Neural crest cell (in vitro differentiated cells): Measurements from ENCODE around the gene ITGAE. TPM values are rescaled to one million over a fixed set of nuclear protein-coding genes. Genes with fewer than 3 reads are reported as not detected.

Source experiments
- DNase-seq: peaks from one replicate; pipeline ENCODE4 v3.0.0; 2021; ENCODE audit warnings: low read depth, mixed read lengths, low spot score
- H3K27ac Mint-ChIP-seq: one replicate; pipeline ENCODE4 v1.8.0; 2021; ENCODE audit warnings: mild to moderate bottlenecking, mixed read lengths; ENCODE audit not compliant: unreplicated experiment
- H3K27me3 Mint-ChIP-seq: 2 replicates; pipeline ENCODE4 v1.8.0; 2021; ENCODE audit warnings: low read depth, mild to moderate bottlenecking, mixed read lengths
- H3K36me3 Mint-ChIP-seq: 2 replicates; pipeline ENCODE4 v1.8.0; 2021; ENCODE audit warnings: low read depth, mild to moderate bottlenecking, mixed read lengths
- H3K4me1 Mint-ChIP-seq: 2 replicates; pipeline ENCODE4 v1.8.0; 2021; ENCODE audit warnings: mixed read lengths
- H3K4me3 Mint-ChIP-seq: one replicate; pipeline ENCODE4 v1.8.0; 2021; ENCODE audit warnings: mild to moderate bottlenecking, mixed read lengths
- H3K9me3 Mint-ChIP-seq: 2 replicates; pipeline ENCODE4 v1.8.0; 2021; ENCODE audit warnings: mixed read lengths
- CTCF ChIP-seq: fragments of 200-600 bp; sonication (generic); conservative IDR thresholded peaks from 2 replicates; pipeline ENCODE4 v1.5.0; 2021; ENCODE audit warnings: antibody characterized with exemption, mild to moderate bottlenecking
- total RNA-seq: library from RNA; stranded (reverse); gene quantifications from 2 replicates; pipeline ENCODE4 v1.2.1, GENCODE V29; 2021

The ITGAE gene
- total RNA-seq, 1 donor from 2014 or later = 43.1 TPM

- H3K9me3 Mint-ChIP-seq = no peaks in the 10 kb centered on the region
- H3K4me1 Mint-ChIP-seq = no peaks in the 10 kb centered on the region
- no peak overlapping the region for H3K4me3 Mint-ChIP-seq
- no peak overlapping the region for H3K27ac Mint-ChIP-seq
- peaks cover 6% of the 10 kb centered on the region for H3K27me3 Mint-ChIP-seq
- DNase-seq = no peak
- H3K36me3 Mint-ChIP-seq = no peaks in the 10 kb centered on the region
- TF ChIP-seq CTCF = no peak
Observed at GRCh38 chr17:3754066-3754457, 46.9 kb downstream of the ITGAE start.

GRCh38 chr17:3753624-3754023 is 47.4 kb downstream of the ITGAE start:
- Mint-ChIP-seq H3K4me3 (no peak overlapping the region), H3K27me3 (peaks cover 6% of the 10 kb centered on the region), H3K36me3 (no peaks in the 10 kb centered on the region), H3K27ac (no peak overlapping the region), H3K9me3 (no peaks in the 10 kb centered on the region), H3K4me1 (no peaks in the 10 kb centered on the region)
- no peak for TF ChIP-seq CTCF
- no peak for DNase-seq

GRCh38 chr17:3751836-3752235 is 49.2 kb downstream of the ITGAE start:
- no peak overlapping the region for H3K27ac Mint-ChIP-seq

GRCh38 chr17:3750926-3751325 is 50.1 kb downstream of the ITGAE start:
- Mint-ChIP-seq H3K27ac (no peak overlapping the region), H3K36me3 (no peaks in the 10 kb centered on the region), H3K27me3 (peaks cover 6% of the 10 kb centered on the region), H3K9me3 (no peaks in the 10 kb centered on the region), H3K4me1 (no peaks in the 10 kb centered on the region), H3K4me3 (no peak overlapping the region)
- no peak for TF ChIP-seq CTCF
- no peak for DNase-seq

More at GRCh38 chr17:3751836-3752235, 49.2 kb downstream of the ITGAE start:
- peaks cover 6% of the 10 kb centered on the region for H3K27me3 Mint-ChIP-seq
- H3K4me1 Mint-ChIP-seq = no peaks in the 10 kb centered on the region
- no peaks in the 10 kb centered on the region for H3K36me3 Mint-ChIP-seq
- H3K4me3 Mint-ChIP-seq = no peak overlapping the region
- TF ChIP-seq CTCF = no peak
- H3K9me3 Mint-ChIP-seq = no peaks in the 10 kb centered on the region
- DNase-seq = no peak

GRCh38 chr17:3750296-3750695 is 50.7 kb downstream of the ITGAE start:
- DNase-seq = no peak
- Mint-ChIP-seq H3K4me1 (no peaks in the 10 kb centered on the region), H3K9me3 (no peaks in the 10 kb centered on the region), H3K27ac (no peak overlapping the region), H3K27me3 (peaks cover 6% of the 10 kb centered on the region), H3K4me3 (no peak overlapping the region), H3K36me3 (no peaks in the 10 kb centered on the region)
- no peak for TF ChIP-seq CTCF

- no peaks in the 10 kb centered on the region for H3K4me1 Mint-ChIP-seq
- H3K27ac Mint-ChIP-seq = peak overlapping the region; percentile 72
- H3K4me3 Mint-ChIP-seq = no peak overlapping the region
- no peak for TF ChIP-seq CTCF
- peaks cover 4% of the 10 kb centered on the region for H3K27me3 Mint-ChIP-seq
- no peaks in the 10 kb centered on the region for H3K36me3 Mint-ChIP-seq
- no peak for DNase-seq
- no peaks in the 10 kb centered on the region for H3K9me3 Mint-ChIP-seq
Observed at GRCh38 chr17:3748576-3748975, 52.4 kb downstream of the ITGAE start.
